IMR-90 (cell line): ENCODE results near the gene HMCN1. TPM values are rescaled to one million over a fixed set of nuclear protein-coding genes. Genes with fewer than 3 reads are reported as not detected.
"Not testable (repeated sequence)": the region's sequence is repeated elsewhere in the genome, so short reads cannot be mapped to it uniquely, and the experiment has no call there.

Experiments used
- ATAC-seq: fragments of 200-7000 bp; cut with Tn5 transposase; 2 replicates; pipeline ENCODE4 v1.9.1; 2020; ENCODE audit warnings: low read depth, mild to moderate bottlenecking, moderate library complexity
- BruUV-seq: library from RNA; stranded (reverse); fragments of 400-500 nt; replicated peaks from 2 replicates; lab custom pipeline; 2021; lab: Mats Ljungman, UMichigan
- CTCF ChIA-PET: fragments of 300-600 bp; formaldehyde crosslinking; extraction: SDS; loops from one replicate; lab custom pipeline; 2021; ENCODE audit warnings: antibody characterized with exemption; lab: Yijun Ruan, JAX
- POLR2A ChIA-PET: fragments of 300-600 bp; sonication (Branson Sonifier 250); formaldehyde crosslinking; loops from one replicate; lab custom pipeline; 2022; ENCODE audit warnings: antibody characterized with exemption; ENCODE audit not compliant: unreplicated experiment; lab: Charles Lee
- DNase-seq: peaks from one replicate; pipeline ENCODE4 v3.0.0; 2013
- H2AFZ ChIP-seq: replicated peaks from 2 replicates; pipeline ENCODE3; 2013; ENCODE audit warnings: low read length, mild to moderate bottlenecking; ENCODE audit not compliant: poor library complexity
- H2AK5ac ChIP-seq: 2 replicates; pipeline ENCODE4 v1.6.1; 2013; ENCODE audit warnings: low read depth, low read length, inconsistent platforms
- H2AK9ac ChIP-seq: replicated peaks from 2 replicates; pipeline ENCODE3; 2013; ENCODE audit warnings: mild to moderate bottlenecking, low read depth, low read length, moderate library complexity; ENCODE audit not compliant: poor library complexity
- H2BK120ac ChIP-seq: 2 replicates; pipeline ENCODE4 v1.6.1; 2013; ENCODE audit warnings: low read depth, low read length, inconsistent platforms
- H2BK15ac ChIP-seq: 3 replicates; pipeline ENCODE4 v1.6.1; 2013; ENCODE audit warnings: low read depth, low read length, inconsistent platforms
- H2BK20ac ChIP-seq: 2 replicates; pipeline ENCODE4 v1.6.1; 2013; ENCODE audit warnings: low read depth, mild to moderate bottlenecking, inconsistent platforms, low read length, moderate library complexity
- H2BK5ac ChIP-seq: 2 replicates; pipeline ENCODE4 v1.6.1; 2013; ENCODE audit warnings: mild to moderate bottlenecking, low read depth, low read length, inconsistent platforms; ENCODE audit not compliant: poor library complexity, severe bottlenecking
- H3K14ac ChIP-seq: replicated peaks from 2 replicates; pipeline ENCODE4 v1.6.1; 2013; ENCODE audit warnings: low read depth, low read length, inconsistent platforms
- H3K18ac ChIP-seq: 2 replicates; pipeline ENCODE4 v1.6.1; 2013; ENCODE audit warnings: low read depth, low read length, control low read depth
- H3K23ac ChIP-seq: 2 replicates; pipeline ENCODE4 v1.6.1; 2013; ENCODE audit warnings: low read depth, low read length, inconsistent platforms
- H3K27ac ChIP-seq: 2 replicates; pipeline ENCODE4 v1.5.1; 2013; ENCODE audit warnings: mild to moderate bottlenecking, control low read depth, low read length; ENCODE audit not compliant: insufficient read depth
- H3K27me3 ChIP-seq: 2 replicates; pipeline ENCODE4 v1.6.1; 2013; ENCODE audit warnings: low read length; ENCODE audit not compliant: control insufficient read depth, insufficient read depth
- H3K36me3 ChIP-seq: 2 replicates; pipeline ENCODE4 v1.6.1; 2013; ENCODE audit warnings: low read length, mixed read lengths; ENCODE audit not compliant: control insufficient read depth, insufficient read depth
- H3K4ac ChIP-seq: 2 replicates; pipeline ENCODE4 v1.6.1; 2013; ENCODE audit warnings: low read depth, low read length, inconsistent platforms
- H3K4me1 ChIP-seq: 2 replicates; pipeline ENCODE4 v1.6.1; 2013; ENCODE audit warnings: low read length, mixed read lengths; ENCODE audit not compliant: control insufficient read depth, insufficient read depth
- H3K4me2 ChIP-seq: 2 replicates; pipeline ENCODE4 v1.6.1; 2013; ENCODE audit warnings: low read depth, mild to moderate bottlenecking, control low read depth, low read length, moderate library complexity
- H3K4me3 ChIP-seq: 2 replicates; pipeline ENCODE4 v1.5.1; 2013; ENCODE audit warnings: low read depth, mild to moderate bottlenecking, control low read depth, low read length, moderate library complexity; ENCODE audit not compliant: insufficient read depth
- H3K56ac ChIP-seq: 2 replicates; pipeline ENCODE4 v1.6.1; 2013; ENCODE audit warnings: low read length, inconsistent platforms; ENCODE audit not compliant: insufficient read depth; ENCODE audit errors: extremely low read depth
- H3K79me1 ChIP-seq, 2 experiments: 2 replicates each; pipeline ENCODE4 v1.6.1; 2013; ENCODE audit warnings: low read length in 2 of 2, inconsistent platforms in 1 of 2, low read depth in 1 of 2
- H3K9ac ChIP-seq: 2 replicates; pipeline ENCODE4 v1.6.1; 2013; ENCODE audit warnings: low read depth, low read length, control low read depth
- H3K9me1 ChIP-seq: 2 replicates; pipeline ENCODE4 v1.6.1; 2013; ENCODE audit warnings: low read length, inconsistent platforms; ENCODE audit not compliant: insufficient read depth
- H3K9me3 ChIP-seq: 2 replicates; pipeline ENCODE4 v1.6.1; 2013; ENCODE audit warnings: low read length; ENCODE audit not compliant: control insufficient read depth, insufficient read depth
- H4K20me1 ChIP-seq: 2 replicates; pipeline ENCODE4 v1.6.1; 2013; ENCODE audit warnings: low read length, inconsistent platforms; ENCODE audit not compliant: insufficient read depth
- H4K5ac ChIP-seq: 2 replicates; pipeline ENCODE4 v1.6.1; 2013; ENCODE audit warnings: mild to moderate bottlenecking, low read depth, low read length, control low read depth
- H4K8ac ChIP-seq, 2 experiments: 2 replicates each; pipeline ENCODE4 v1.6.1; 2013; ENCODE audit warnings: low read depth in 2 of 2, low read length in 2 of 2, control low read depth in 1 of 2, inconsistent platforms in 1 of 2
- H4K91ac ChIP-seq: 2 replicates; pipeline ENCODE4 v1.6.1; 2013; ENCODE audit warnings: low read depth, low read length, inconsistent platforms; ENCODE audit not compliant: insufficient read depth
- CHD1 ChIP-seq: IDR thresholded peaks from 2 replicates; pipeline ENCODE4 v1.6.1; 2012; ENCODE audit warnings: low read depth, low read length, improper control_type of control experiment
- RCOR1 ChIP-seq: IDR thresholded peaks from 2 replicates; pipeline ENCODE4 v1.6.1; 2012; ENCODE audit warnings: mild to moderate bottlenecking, low read length, improper control_type of control experiment; ENCODE audit not compliant: insufficient replicate concordance
- RFX5 ChIP-seq: IDR thresholded peaks from 2 replicates; pipeline ENCODE4 v1.8.0; 2012; ENCODE audit warnings: low read depth, mild to moderate bottlenecking, low read length, moderate library complexity
- WGBS, 2 experiments: methylation state at CpG; one replicate each; pipeline versions ENCODE4 v1.1.5 to v1.1.7; 2013; ENCODE audit warnings: missing lambda C conversion rate in 2 of 2; ENCODE audit not compliant: insufficient read length in 1 of 2; ENCODE audit errors: extremely low coverage in 2 of 2; 5-methylcytosine and 5-hydroxymethylcytosine counted together
- dilution Hi-C: fragments of 300-500 bp; cut with HindIII; formaldehyde crosslinking; loops from one replicate; pipeline ENCODE4 v1.14.3; 2018; ENCODE audit warnings: low sequenced_read_pairs; ENCODE audit not compliant: unreplicated experiment
- in situ Hi-C: fragments of 300-500 bp; cut with MboI; formaldehyde crosslinking; loops from 3 replicates; pipeline ENCODE4 v1.14.3; 2019; ENCODE audit warnings: low sequenced_read_pairs, inconsistent platforms, mixed read lengths
- intact Hi-C: fragments of 100-400 bp; cut with micrococcal nuclease; formaldehyde crosslinking; loops from 2 replicates; pipeline ENCODE4 v1.10.0; 2022
- polyA plus RNA-seq, 3 experiments: library from polyadenylated mRNA; depleted of rRNA; stranded (reverse); fragments of >200 nt; gene quantifications; 2 replicates each; pipeline ENCODE4 v1.2.3, GENCODE V29; 2012; ENCODE audit warnings: low replicate concordance in 1 of 3
- total RNA-seq: library from RNA; depleted of rRNA; stranded (reverse); fragments of >200 nt; gene quantifications from 2 replicates; pipeline ENCODE4 v1.2.3, GENCODE V29; 2012

The HMCN1 gene
- total and polyA plus RNA-seq, 2 of the 4 experiments (the other 2 are of a cell fraction) = 6.1 to 11.7 TPM

- H3K4me3 ChIP-seq = no peak overlapping the region
- no peak overlapping the region for H3K9ac ChIP-seq
- ChIA-PET CTCF (no interaction called here), POLR2A (no interaction called here)
- H3K27ac ChIP-seq = no peak overlapping the region
- H3K18ac ChIP-seq = no peak overlapping the region
- in situ Hi-C loops (no loop called here), intact Hi-C loops (no loop called here), dilution Hi-C loops (no loop called here)
- H2AFZ ChIP-seq = no peak overlapping the region
- no peak overlapping the region for H4K5ac ChIP-seq
- WGBS, 2 experiments = no CpG with 5 or more reads among the region's 1 CpG
- H2AK5ac ChIP-seq = no peak overlapping the region
- H2AK9ac ChIP-seq = no peak overlapping the region
- no peaks in the 10 kb centered on the region for H4K20me1 ChIP-seq
- ATAC-seq = no peak
- DNase-seq = no peak
- H2BK5ac ChIP-seq = no peak overlapping the region
- no peak overlapping the region for H4K91ac ChIP-seq
- H2BK20ac ChIP-seq = no peak overlapping the region
- H3K4me1 ChIP-seq = 0 out of 2 replicates have a peak, but pooled peaks cover 2% of the 10 kb centered on the region
- H3K56ac ChIP-seq = no peak overlapping the region
- TF ChIP-seq RCOR1 = no peak
- TF ChIP-seq RFX5 = no peak
- no peak for TF ChIP-seq CHD1
- H3K4ac ChIP-seq = no peak overlapping the region
- no peaks in the 10 kb centered on the region for H3K36me3 ChIP-seq
- H3K27me3 ChIP-seq = no peaks in the 10 kb centered on the region
- H2BK120ac ChIP-seq = no peak overlapping the region
- no peak overlapping the region for H3K23ac ChIP-seq
- H3K79me1 ChIP-seq = no peaks in the 10 kb centered on the region
- H3K14ac ChIP-seq = no peak overlapping the region
- no peaks in the 10 kb centered on the region for H3K9me3 ChIP-seq
- H3K9me1 ChIP-seq = no peaks in the 10 kb centered on the region; the same call in 1 of the 2 replicates
- BruUV-seq = no TSS peak
- no peak overlapping the region for H3K4me2 ChIP-seq
- H2BK15ac ChIP-seq = no peak overlapping the region
- no peak overlapping the region for H4K8ac ChIP-seq
These were observed 57.8 kb downstream of the HMCN1 start for GRCh38 chr1:185792040-185792439.

- H3K79me1 ChIP-seq, in situ Hi-C loops, H3K18ac ChIP-seq, dilution Hi-C loops, H2AK5ac ChIP-seq, H3K9ac ChIP-seq, H3K27ac ChIP-seq, H2BK5ac ChIP-seq, H3K9me1 ChIP-seq, BruUV-seq, H2AK9ac ChIP-seq, H2AFZ ChIP-seq, H3K36me3 ChIP-seq, H3K4me3 ChIP-seq, H2BK15ac ChIP-seq, CTCF ChIA-PET, ATAC-seq, H3K4me1 ChIP-seq, H3K27me3 ChIP-seq, intact Hi-C loops, H3K9me3 ChIP-seq, DNase-seq, H4K91ac ChIP-seq, H2BK20ac ChIP-seq, POLR2A ChIA-PET, H2BK120ac ChIP-seq, H3K4me2 ChIP-seq, H3K14ac ChIP-seq, H4K8ac ChIP-seq, H3K4ac ChIP-seq, H4K5ac ChIP-seq, H4K20me1 ChIP-seq, H3K23ac ChIP-seq, H3K56ac ChIP-seq: not testable (repeated sequence)
- WGBS, 2 experiments = no CpG with 5 or more reads among the region's 2 CpGs
These were observed 60.3 kb downstream of the HMCN1 start for GRCh38 chr1:185794495-185794894.
